ENCODE data around the gene ANKRD55. TPM values are rescaled to one million over a fixed set of nuclear protein-coding genes. Genes with fewer than 3 reads are reported as not detected.

Gene ANKRD55
- total RNA-seq, 1 donor = under 0.01 TPM

DNA sequence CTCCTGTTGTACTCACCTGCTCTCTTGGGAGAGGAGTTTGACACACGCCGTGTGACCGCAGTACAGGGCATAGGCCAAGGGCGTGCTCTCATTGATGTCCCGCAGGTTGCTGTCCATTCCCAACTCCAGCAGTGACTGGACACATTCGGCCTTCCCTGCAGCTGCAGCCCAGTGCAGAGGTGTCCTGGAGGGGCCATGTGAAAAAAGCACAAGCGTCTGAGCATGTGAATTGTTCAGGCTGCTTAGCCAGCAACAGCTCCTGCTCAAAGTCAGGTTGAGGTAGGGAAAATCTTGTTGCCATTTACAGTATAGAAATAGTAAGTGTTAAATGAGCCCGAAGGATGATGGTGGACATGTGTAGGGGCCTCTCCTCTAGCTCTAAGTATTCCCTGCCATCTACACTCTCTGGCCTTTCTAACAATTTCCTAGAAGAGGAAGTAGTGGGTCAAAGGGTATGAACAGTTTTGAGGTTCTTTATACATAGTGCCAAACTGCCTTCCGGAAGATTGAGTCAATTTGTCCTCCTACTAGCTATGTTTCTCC lies 116.5 kb downstream of the ANKRD55 start:
- no peak for TF ChIP-seq CTCF (IDR thresholded peaks at IDR 0.05; ENCODE audit: insufficient read depth, low read depth, low read length)
- DNase-seq (ENCODE audit: low read depth) = no peak
- no peak overlapping the region for H3K4me3 ChIP-seq (ENCODE audit: low read depth, low read length)

- H3K4me3 ChIP-seq (ENCODE audit: low read depth, low read length) = no peak overlapping the region
- TF ChIP-seq CTCF (IDR thresholded peaks at IDR 0.05; ENCODE audit: insufficient read depth, low read depth, low read length) = no peak
Measured at GRCh38 chr5:56115589-56115988, 117.5 kb downstream of the ANKRD55 start.

DNA sequence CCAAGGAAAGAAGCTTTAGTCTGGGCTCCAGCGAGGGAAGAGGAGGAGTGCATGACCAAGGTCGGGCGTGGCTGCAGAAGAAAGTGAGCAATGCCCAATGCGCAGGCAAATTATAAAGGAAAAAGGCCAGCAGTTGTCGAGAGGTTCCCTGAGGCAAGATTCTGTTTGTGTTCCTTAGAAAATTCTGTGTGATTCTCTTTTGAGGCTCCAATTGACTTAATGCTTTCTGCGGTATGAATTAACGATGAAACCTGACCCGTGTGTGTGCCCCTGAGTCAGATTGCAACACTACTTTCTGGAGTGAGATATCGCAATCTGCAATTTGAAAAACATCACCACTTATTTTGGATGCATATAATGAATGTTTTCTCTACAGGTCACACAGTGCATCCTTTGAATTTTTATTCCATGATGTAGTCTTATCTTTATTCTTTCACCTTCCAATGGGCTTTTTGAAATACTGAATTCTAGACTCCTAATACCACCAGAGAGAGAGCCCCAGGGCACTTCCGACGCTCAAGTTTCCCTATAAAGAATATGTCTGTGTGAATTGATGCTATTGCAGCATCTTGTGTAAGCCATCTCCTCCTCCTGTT lies 120.5 kb downstream of the ANKRD55 start:
- peak; percentile 96 for DNase-seq (ENCODE audit: low read depth)
- H3K4me3 ChIP-seq (ENCODE audit: low read depth, low read length) = no peak overlapping the region
- TF ChIP-seq CTCF (IDR thresholded peaks at IDR 0.05; ENCODE audit: insufficient read depth, low read depth, low read length) = no peak

More at GRCh38 chr5:56115589-56115988, 117.5 kb downstream of the ANKRD55 start:
- DNase-seq (ENCODE audit: low read depth) = no peak

DNA sequence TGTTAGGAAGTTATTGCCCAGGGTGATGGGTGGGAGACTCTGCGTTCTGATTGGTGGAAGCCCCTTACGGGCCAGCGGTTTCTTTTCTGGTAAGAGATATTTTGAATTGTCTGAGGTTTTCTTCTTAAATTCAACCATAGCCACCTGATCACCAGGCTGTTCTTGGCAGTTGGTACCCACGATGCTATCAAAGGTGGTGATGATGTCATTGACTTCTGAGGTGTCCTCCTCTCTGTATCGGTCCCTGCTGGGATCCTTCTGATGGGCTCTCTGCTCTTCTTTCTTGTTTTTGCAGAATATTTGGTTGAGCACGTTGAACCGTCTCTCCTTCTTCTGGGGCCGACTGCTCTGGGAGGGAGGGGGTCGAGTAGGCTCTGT lies 121.7 kb downstream of the ANKRD55 start:
- no peak for TF ChIP-seq CTCF (IDR thresholded peaks at IDR 0.05; ENCODE audit: insufficient read depth, low read depth, low read length)
- H3K4me3 ChIP-seq (ENCODE audit: low read depth, low read length) = no peak overlapping the region
- no peak for DNase-seq (ENCODE audit: low read depth)

DNA sequence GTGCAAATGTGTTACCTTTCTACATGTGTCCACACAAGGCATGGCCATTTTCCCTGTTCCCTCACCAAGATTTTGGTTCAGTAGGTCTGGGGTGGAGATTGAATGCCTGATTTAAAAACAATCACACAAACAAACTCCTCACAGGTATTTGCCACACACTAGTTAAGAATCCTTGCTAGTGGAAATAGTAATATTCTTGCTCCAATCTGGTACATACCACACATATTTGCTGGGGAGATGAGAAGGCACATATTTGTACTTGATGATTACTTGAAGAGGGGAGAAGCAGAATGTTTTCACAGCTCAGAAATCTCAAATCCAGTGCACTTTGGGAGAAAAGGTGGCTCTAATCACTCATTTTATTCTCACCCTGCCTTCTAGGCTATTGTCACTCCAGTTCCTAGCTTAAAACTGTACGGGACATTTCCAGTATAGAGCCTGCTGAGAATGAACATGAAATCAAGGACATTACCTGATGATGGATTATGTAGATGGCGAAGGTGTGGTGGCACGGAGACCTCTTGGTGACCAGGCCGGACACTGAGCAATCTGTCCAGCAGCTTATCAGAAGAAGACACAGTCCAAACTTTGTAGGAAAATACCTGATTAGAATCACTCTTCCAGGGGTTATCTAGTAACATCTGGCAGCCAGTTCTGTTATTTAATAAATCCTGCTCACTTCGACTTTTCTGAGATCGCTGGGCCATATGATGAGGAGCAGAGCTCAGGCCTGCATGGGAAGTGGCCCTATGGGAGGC lies 122.3 kb downstream of the ANKRD55 start:
- H3K4me3 ChIP-seq (ENCODE audit: low read depth, low read length) = no peak overlapping the region
- no peak for DNase-seq (ENCODE audit: low read depth)
- no peak for TF ChIP-seq CTCF (IDR thresholded peaks at IDR 0.05; ENCODE audit: insufficient read depth, low read depth, low read length)

DNA sequence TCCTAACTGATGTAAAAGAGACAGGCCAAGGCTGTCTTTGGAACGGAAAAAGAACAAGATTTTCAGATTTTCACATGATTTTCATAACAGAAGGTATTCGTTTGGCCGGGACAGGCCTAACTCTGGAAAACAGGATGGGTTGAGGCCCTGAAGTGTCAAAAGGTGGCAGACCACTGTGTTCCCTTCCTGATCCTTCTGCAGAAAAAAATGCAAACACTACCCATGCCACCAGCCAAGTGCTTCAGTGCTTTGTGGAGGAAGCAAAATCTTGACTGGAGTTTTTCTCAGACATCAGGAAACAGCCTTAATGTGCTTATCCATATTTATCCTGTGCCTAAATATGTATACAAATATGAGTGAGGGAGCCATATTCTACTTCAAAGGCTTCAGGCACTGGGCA lies 124.9 kb downstream of the ANKRD55 start:
- TF ChIP-seq CTCF (IDR thresholded peaks at IDR 0.05; ENCODE audit: insufficient read depth, low read depth, low read length) = no peak
- DNase-seq (ENCODE audit: low read depth) = no peak
- H3K4me3 ChIP-seq (ENCODE audit: low read depth, low read length) = no peak overlapping the region

Data from fibroblast of villous mesenchyme (primary cell).